Measurements from ENCODE around the gene ZG16.
"Not testable (repeated sequence)": the region's sequence is repeated elsewhere in the genome, so short reads cannot be mapped to it uniquely, and the experiment has no call there.

ZG16 gene

DNA sequence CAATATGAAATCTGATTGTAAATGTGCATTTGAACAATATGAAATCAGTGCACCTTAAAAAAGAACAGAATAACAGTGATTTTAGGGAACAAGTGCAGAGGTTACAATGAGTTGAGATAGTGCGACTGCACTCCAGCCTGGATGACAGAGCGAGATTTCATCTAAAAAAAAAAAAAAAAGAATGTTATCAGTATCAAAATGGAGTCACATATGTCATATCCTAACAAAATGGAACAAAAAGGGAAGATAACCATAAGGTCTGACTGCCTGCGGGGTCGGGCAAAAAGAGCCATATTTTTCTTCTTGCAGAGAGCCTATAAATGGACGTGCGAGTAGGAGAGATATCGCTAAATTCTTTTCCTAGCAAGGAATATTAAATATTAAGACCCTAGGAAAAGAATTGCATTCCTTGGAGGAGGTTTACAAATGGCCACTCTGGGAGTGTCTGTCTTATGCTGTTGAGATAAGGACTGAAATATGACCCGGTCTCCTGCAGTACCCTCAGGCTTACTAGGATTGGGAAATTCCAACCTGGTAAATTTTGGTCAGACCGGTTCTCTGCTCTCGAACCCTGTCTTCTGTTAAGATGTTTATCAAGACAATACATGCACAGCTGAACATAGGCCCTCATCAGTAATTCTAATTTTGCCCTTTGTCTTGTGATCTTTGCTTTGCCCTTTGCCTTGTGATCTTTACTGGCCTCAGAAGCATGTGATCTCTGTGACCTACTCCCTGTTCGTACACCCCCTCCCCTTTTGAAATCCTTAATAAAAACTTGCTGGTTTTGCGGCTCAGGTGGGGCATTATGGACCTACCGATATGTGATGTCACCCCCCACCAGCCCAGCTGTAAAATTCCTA, 5.3 kb downstream of the ZG16 start:
- DNase-seq (ENCODE audit: extremely low read depth in 1 of 2, low read depth in 1 of 2) = not testable (repeated sequence)

DNA sequence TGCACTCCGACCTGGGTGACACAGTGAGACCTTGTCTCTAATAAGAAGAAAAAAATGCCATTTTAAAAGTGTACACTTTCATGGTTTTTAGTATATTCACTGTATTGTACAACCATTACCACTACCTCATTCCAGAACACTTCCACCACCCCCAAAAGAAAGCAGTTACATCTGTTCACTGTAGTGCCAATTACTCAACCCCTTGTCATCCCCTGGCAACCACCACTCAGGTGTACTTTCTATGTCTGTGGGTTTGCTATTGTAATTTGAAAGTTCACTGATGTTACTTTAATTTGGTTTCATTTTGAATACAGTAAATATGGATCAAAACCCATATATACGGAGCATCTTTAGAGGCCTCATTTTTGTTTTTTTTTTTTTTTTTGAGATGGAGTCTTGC, 6.1 kb downstream of the ZG16 start:
- DNase-seq (ENCODE audit: extremely low read depth in 1 of 2, low read depth in 1 of 2) = peak in 1 of 2 donors; percentile 38

DNA sequence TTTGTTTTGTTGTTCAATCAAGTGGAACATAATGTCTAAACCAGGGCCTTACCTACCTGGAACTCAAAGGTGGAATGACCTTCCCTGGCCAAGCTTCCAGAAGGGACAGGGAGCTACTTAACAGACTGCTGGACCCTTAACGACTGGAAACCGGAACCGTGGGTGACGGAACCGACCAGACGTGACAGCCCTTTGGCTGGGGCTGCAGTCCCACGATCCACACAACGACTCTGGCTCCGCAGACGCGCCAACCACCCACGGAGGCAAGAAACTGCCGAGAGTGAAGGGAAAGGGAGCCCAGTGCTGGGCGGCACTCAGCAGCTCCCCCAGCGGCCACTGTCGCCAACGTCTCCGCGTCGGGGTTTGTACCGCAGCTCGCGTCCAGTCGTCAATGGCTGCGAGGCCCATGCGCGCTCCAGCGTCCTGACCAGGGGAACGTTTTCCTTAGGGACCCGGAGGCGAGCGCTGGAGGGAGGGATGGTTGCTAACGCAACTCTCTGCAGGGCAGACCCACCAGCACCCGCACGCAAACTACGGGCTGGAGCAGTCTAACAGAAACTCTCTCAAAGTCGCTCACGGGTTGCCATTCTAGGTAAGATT, 6.9 kb downstream of the ZG16 start:
- DNase-seq (ENCODE audit: extremely low read depth in 1 of 2, low read depth in 1 of 2) = peak; percentile 53 to 60

DNA sequence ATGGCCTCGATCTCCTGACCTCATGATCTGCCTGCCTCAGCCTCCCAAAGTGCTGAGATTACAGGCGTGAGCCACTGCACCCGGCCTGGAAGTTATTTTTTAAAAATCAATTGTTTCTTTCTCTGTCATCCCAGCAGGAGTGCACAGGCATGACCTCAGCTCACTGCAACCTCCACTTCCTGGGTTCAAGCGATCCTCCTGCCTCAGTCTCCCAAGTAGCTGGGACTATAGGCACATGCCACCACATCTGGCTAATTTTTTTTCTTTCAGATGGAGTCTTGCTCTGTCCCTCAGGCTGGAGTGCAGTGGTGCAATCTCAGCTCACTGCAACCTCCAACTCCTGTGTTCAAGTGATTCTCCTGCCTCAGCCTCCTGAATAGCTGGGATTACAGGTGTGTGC, 9.1 kb downstream of the ZG16 start:
- not testable (repeated sequence) for DNase-seq (ENCODE audit: extremely low read depth in 1 of 2, low read depth in 1 of 2)

DNA sequence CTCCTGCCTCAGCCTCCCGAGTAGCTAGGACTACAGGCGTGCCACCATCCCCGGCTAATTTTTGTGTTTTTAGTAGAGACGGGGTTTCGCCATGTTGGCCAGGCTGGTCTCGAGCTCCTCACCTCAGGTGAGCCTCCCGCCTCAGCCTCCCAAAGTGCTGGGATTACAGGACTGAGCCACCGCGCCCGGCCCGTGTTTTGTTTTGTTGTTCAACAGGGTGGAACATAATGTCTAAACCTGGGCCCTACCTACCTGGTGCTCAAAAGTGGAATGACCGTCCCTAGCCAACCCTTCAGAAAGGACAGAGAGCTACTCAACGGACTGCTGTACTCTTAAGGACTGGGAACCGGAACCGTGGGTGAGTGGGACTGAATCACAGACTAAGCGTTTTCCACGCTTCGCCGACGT, 11.7 kb downstream of the ZG16 start:
- DNase-seq (ENCODE audit: extremely low read depth in 1 of 2, low read depth in 1 of 2) = no peak

DNA sequence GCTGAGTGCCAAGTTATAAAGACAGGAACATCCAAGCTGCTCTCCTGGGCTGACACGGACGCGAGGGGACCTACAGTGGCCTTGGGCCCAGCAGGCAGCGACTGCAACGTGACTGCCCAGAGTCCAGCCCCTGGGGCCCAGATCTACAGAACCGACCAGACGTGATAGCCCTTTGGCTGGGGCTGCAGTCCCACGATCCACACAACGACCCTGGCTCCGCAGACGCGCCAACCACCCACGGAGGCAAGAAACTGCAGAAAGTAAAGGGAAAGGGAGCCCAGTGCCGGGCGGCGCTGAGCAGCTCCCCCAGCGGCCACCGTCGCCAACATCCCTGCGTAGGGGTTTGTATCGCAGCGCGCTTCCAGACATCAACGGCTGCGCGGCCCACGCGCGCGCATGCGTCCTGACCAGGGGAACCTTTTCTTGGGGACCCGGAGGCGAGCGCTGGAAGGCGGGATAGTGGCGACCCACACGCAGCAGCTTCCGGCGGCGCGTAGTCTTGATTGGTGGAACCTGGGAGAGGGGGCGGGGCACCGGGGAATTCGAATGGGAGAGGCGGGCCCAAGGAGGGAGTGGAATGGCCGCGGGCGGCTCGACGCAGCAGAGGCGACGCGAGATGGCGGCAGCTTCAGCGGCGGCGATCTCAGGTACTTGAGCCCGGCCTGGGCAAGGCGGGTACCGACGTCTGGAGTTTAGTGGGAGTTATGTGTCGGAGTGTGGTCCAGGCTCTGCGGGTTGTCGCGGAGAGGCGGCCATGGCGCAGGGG, 12.3 kb downstream of the ZG16 start, which contains the start of gene KIF22:
KIF22 (plus strand) TSS at position 569 of the 766 bp plus-strand sequence; CDS start at position 578, 9 bp downstream.
- peak; percentile 99 to 100 for DNase-seq (ENCODE audit: extremely low read depth in 1 of 2, low read depth in 1 of 2)

DNA sequence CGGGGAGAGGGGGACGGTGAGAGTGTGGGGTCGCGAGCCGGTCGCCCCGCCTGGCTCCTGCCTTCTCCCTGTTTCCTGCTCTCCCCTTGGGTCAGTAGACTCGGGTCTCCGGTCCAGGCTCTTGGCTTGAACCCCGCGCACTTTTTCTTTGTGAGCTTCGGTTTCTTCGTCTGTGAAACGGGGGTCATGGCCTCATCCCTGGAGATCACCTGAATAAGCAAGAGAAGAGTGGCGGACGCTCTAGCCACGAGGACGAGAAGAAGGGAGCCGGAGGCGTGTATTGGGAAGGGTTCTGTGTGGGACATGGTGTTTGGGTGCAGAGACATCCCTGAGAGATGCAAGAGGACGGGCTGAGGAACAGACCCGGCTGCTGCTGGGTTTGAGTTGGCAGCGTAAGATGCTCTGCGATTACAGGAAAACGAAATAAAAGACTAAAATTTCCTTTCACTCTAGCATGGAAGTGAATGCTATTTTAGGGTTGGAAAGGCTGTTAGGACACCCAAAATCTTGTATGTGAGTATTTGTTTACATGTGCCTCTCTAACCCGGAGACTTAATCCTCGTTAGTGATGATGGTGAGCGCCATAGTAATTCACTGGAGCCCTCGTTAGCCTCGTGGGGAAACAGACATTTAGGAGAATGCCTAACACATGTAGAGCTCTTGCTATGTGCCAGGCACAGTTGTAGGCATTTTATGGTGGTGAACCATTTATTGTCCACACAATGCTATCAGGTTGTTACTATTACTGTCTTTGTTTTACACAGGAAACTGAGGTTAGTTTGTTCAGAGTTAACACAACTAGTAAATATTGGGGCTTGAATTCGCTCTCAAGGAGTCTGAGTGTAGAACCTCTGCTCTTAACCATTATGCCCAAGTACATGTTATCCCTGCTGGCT, 13.1 kb downstream of the ZG16 start:
- DNase-seq (ENCODE audit: extremely low read depth in 1 of 2, low read depth in 1 of 2) = no peak

DNA sequence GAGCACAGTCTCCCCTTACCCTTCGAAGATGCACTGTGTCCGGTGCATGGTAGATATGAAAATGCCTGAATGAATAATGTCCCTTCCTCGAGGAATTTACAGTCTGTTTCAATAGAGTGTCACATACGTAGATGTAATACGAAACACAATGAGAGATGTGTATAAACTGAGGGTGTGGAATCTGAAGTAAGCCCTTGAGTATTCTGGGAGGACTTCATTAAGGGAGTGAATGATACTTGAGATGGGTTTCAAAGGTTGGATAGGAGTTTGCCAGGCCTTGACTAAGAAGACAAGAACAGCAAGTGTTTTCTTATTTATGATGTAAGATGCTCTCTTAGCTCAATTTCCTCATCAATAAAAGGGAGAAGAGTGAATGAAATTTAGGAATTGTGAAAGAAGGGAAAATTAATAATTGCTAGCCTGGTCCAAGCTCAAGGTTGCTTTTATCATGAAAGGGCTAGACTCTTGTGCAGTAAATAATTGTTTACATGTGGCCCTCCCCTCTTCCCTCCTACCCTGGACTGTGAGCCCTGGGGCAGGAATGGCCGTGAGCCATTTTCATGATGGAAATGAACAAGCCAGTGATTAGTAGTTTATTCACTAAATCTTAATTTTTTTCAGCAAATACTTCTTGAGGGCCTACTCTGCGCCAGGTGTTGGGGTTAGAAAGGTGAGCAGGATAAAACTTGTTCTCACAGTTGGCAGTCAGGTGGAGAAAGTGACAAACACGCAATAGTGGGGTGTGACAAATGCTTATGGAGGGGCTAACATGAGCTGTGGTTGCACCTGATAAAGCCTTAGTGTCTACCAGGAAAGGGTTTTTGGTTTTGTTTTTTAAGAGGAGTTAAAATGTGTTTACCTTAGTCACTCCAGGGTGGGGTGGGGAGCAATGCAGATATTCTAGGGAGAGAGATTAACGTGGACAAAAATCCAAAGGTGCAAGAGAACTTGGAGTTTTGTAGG, 14.1 kb downstream of the ZG16 start:
- DNase-seq (ENCODE audit: extremely low read depth in 1 of 2, low read depth in 1 of 2) = no peak

DNA sequence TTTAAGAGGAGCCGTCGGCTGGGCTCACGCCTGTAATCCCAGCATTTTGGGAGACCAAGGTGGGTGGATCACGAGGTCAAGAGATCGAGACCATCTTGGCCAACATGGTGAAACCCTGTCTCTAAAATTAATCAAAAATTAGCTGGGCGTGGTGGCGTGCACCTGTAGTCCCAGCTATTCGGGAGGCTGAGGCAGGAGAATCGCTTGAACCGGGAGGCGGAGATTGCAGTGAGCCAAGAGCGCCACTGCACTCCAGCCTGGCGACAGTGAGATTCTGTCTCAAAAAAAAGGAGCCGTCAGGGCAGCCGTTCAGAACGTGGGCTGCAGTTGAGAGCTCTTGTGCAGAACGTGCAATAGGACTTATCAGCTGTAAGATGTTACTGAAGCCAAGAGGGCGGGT, 15.1 kb downstream of the ZG16 start:
- not testable (repeated sequence) for DNase-seq (ENCODE audit: extremely low read depth in 1 of 2, low read depth in 1 of 2)

DNA sequence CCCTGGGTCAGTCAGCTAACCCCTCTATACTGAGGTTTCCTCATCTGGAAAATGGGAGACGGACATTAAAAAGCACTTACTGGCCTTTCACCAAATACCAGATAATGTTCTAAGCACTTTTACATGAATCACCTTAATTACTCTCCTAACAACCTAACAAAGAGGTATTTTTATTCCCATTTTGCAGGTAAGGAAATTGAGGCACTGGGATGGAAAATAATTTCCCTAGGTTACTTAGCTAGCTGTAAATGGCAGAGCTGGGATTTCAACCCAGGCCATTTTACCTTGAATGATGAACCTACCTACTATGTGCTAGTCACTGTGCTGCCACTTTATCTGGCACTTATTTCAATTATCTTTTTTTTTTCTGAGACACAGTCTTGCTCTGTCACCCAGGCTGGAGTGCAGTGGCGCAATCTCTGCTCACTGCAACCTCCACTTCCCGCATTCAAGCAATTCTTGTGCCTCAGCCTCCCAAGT, 16.2 kb downstream of the ZG16 start:
- no peak for DNase-seq (ENCODE audit: extremely low read depth in 1 of 2, low read depth in 1 of 2)

DNA sequence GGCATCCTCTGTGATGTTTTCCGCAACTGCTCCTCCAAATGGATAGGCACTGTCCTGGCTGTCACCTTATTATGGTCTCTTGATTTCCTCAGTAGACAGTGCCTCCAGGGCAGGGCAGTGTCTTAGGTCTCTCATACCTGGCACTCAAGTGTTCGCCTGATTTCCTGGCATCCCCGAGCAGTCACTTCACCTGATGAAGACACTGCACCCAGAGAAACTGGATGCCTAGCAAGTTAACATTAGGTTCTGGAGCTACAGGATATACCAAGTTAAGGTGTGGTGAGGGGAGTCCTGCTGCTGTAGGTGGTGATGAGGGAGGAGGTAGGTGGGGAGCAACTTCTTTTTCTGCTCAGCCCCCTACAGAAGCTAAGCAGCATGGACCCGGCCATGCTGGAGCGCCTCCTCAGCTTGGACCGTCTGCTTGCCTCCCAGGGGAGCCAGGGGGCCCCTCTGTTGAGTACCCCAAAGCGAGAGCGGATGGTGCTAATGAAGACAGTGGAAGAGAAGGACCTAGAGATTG, 24.4 kb downstream of the ZG16 start:
- DNase-seq (ENCODE audit: extremely low read depth in 1 of 2, low read depth in 1 of 2) = no peak

DNA sequence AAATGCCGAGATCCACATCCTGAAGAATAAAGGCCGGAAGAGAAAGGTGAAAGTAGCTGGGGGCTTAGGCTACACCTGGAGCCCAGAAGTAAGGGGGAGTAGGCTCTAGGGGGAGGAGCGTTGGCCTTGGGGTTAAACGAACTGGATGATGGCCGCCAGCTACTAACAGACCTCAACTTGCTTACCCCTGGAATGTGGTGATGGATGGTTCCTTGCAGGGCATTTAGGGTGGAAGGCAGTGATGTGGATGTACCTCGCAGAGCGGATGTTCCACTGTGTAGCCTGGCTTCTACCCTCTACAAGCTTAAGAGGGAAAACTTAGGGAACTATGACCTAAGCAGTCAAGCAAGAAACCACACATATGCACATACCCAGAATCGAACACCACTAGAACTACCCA, 26.0 kb downstream of the ZG16 start:
- DNase-seq (ENCODE audit: extremely low read depth in 1 of 2, low read depth in 1 of 2) = no peak

DNA sequence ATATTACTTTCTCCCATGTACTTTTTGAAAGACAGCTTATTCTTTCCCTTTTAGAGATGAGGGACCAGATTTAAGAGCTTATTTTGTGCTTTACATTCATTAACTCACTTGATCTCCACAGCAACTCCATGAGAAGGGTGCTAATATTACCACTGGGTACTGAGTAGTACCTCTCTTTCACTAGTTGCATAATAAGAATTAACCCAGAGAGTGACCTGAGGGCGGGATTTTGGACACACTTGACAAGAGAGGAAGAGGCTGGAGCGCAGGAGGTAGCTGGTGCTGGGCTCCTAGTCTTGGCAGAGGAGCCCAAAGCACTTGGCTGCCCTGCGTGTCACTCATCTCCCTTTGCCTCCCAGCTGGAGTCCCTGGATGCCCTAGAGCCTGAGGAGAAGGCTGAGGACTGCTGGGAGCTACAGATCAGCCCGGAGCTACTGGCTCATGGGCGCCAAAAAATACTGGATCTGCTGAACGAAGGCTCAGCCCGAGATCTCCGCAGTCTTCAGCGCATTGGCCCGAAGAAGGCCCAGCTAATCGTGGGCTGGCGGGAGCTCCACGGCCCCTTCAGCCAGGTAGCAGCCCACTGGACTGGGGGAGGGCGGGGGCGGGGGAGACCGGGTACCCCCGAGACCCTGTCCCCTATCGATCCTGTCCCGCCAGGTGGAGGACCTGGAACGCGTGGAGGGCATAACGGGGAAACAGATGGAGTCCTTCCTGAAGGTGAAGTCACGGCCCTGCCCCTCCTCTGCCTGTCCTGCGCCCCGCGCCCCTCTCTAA, 26.6 kb downstream of the ZG16 start:
- no peak for DNase-seq (ENCODE audit: extremely low read depth in 1 of 2, low read depth in 1 of 2)

DNA sequence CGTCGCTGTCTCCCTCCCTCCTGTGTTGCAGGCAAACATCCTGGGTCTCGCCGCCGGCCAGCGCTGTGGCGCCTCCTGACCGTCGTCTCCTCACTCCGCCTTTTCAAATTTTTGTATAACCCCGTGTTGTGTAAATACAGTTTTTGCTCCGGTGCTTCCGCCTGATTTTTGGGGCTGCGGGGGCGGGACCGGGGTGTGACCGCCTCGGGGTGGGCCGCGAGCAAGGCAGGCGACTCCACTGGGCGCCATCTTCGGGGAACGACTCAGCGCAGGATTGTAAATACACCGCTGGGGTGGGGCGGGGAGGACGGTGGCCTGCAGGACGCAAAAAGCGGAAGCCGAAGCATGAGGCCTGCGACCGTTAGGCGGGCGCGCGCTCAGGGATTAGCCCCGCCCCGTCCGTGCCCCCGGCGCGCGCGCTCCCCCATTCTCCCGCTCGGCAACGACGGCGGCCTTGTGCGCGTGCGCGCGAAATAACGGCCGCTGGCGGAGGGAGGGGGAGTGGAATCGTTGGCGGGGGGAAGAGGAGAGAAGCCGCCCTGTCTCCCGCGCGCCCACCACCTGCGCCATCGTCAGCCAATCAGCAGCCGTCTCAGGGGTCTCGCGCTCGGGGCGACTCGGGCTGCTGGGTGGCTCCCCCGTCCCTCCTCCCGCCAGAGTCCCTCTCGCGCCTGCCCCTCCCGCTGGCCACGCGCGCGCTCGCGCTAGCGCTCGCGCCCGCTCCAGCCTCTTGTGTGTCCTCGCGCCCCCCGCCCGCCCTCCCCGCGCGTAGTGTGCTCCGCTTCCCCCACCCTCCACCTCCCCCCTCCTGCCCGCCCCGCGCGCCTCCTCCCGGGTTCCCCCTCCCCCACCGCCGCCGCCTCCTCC, 27.4 kb downstream of the ZG16 start:
- DNase-seq (ENCODE audit: extremely low read depth in 1 of 2, low read depth in 1 of 2) = peak; percentile 97

DNA sequence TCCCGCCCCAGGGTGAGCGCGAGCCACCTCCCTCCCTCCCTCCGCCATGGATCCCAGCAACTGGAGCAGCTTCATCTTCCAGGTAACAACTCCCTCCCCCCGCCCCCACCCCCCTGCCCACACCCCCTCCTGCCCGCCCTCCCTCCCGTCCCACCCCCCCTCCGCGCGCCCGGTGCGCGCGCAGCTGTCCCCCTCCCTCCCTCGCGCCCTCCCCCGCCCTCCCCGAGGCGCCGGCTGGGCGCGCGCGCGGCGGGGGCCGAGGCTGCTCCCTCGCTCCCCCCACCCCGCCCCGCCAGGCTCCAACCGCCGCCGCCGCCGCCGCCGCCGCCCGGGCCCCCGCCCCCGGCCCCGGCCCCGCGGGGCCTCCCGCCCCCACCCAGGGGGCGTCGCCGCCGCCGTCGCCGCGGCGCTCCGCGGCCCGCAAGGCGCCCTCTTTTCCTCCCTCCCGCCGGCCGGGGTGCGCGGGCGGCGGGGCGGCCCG, 28.1 kb downstream of the ZG16 start, which contains the start of gene MAZ:
MAZ (plus strand) TSS at position 431 of the 481 bp plus-strand sequence. CDS start 173 bp downstream, outside the sequence.
- no peak for DNase-seq (ENCODE audit: extremely low read depth in 1 of 2, low read depth in 1 of 2)

DNA sequence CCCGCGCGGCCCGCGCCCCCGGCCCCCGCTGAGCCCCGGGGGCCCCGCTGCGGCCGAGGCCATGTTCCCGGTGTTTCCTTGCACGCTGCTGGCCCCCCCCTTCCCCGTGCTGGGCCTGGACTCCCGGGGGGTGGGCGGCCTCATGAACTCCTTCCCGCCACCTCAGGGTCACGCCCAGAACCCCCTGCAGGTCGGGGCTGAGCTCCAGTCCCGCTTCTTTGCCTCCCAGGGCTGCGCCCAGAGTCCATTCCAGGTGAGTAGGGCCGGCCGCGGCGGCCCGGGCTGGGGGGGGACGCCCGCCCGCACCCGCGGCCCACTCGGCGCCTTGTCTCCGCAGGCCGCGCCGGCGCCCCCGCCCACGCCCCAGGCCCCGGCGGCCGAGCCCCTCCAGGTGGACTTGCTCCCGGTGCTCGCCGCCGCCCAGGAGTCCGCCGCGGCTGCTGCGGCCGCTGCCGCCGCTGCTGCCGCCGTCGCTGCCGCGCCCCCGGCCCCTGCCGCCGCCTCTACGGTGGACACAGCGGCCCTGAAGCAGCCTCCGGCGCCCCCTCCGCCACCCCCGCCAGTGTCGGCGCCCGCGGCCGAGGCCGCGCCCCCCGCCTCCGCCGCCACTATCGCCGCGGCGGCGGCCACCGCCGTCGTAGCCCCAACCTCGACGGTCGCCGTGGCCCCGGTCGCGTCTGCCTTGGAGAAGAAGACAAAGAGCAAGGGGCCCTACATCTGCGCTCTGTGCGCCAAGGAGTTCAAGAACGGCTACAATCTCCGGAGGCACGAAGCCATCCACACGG, 28.8 kb downstream of the ZG16 start:
- DNase-seq (ENCODE audit: extremely low read depth in 1 of 2, low read depth in 1 of 2) = no peak
